Left lobe of liver (tissue), 1 donor: ENCODE results near the gene GPC4. TPM values are rescaled to one million over a fixed set of nuclear protein-coding genes. Genes with fewer than 3 reads are reported as not detected.

Experiments
- total RNA-seq: library from RNA; stranded (reverse); gene quantifications from one replicate; pipeline ENCODE4 v1.2.1, GENCODE V29; 2021
- donor health status: DM: no; HTN: yes; CAD: no.

Gene GPC4
- total RNA-seq, 1 donor from 2014 or later = 1.7 TPM

Other genes with a start within 250 kb of the GPC4 start
- gene TFDP3, start 197.1 kb downstream of the GPC4 start, total RNA-seq = not detected